T-helper 17 cell (primary cell): ENCODE results near the gene RASAL2. TPM values are rescaled to one million over a fixed set of nuclear protein-coding genes. Genes with fewer than 3 reads are reported as not detected.
"Not testable (repeated sequence)": the region's sequence is repeated elsewhere in the genome, so short reads cannot be mapped to it uniquely, and the experiment has no call there.

Experiments
- ATAC-seq: fragments of 150-1000 bp; cut with Tn5 transposase; 2 replicates; pipeline ENCODE4 v1.10.0; 2021; ENCODE audit warnings: mild to moderate bottlenecking, moderate library complexity
- DNase-seq, 3 donors: peaks; one replicate each; pipeline versions ENCODE4 v3.0.0 to v3.0.0-alpha.2; 2020 to 2021
- H3K9me3 ChIP-seq: one replicate; pipeline ENCODE4 v1.7.0; 2013; ENCODE audit warnings: low read length, mild to moderate bottlenecking; ENCODE audit not compliant: control insufficient read depth, poor library complexity, severe bottlenecking
- H3K27ac Mint-ChIP-seq: one replicate; pipeline ENCODE4 v1.8.0; 2022; ENCODE audit warnings: mild to moderate bottlenecking, moderate library complexity, mixed read lengths
- H3K27me3 Mint-ChIP-seq: one replicate; pipeline ENCODE4 v1.8.0; 2022; ENCODE audit warnings: mixed read lengths
- H3K36me3 Mint-ChIP-seq: one replicate; pipeline ENCODE4 v1.8.0; 2022; ENCODE audit warnings: low read depth, mixed read lengths
- H3K4me1 Mint-ChIP-seq: one replicate; pipeline ENCODE4 v1.8.0; 2022; ENCODE audit warnings: mild to moderate bottlenecking, mixed read lengths
- H3K4me3 Mint-ChIP-seq: one replicate; pipeline ENCODE4 v1.8.0; 2022; ENCODE audit warnings: mild to moderate bottlenecking, moderate library complexity, mixed read lengths
- total RNA-seq, 4 donors: library from RNA in 2 of 4; stranded (reverse) in 2 of 4; gene quantifications; one replicate each; pipeline ENCODE4 v1.2.3 and lab custom pipeline; 2022 to 2026

RASAL2 gene
- total RNA-seq, 2 donors from 2014 or later = 0.07 to 0.29 TPM

DNA sequence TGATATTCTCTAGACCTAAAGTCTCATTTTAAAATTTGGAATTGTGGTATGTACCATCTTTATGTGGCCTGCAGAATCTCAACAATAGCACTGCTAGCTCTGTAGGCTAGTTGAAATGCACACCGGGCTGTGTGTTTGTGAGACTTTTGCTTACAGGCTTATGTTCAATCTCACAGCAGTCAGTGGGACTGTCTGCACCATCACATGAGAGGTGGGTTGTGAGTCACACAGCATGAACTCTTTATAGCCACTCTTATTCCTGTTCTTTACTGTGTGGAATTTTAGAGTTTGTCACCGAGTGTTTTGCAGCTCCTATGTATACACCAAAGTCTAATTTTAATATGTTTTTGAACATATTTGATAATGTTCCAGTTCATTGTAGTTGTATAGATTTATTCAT, 74.6 kb downstream of the RASAL2 start:
- DNase-seq = no peak

DNA sequence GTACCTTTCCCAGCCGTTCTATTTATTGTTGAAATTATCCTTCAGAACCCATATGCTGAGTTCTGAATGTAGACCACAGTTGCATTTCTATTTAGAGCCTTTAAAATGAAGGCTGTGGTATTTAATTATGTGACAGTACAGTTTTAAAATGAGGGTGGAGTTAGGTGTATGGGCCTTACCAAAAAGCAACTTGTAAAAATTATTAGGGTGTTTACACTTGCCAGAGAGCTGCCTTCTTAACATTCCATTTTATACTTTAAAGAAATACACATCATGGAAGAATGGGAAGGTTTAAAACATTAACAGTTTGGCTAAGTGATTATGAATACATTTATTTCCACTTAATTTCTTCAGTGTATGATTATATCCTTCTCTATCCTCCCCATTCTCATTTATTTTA, 75.7 kb downstream of the RASAL2 start:
- H3K27me3 Mint-ChIP-seq = no peaks in the 10 kb centered on the region
- H3K27ac Mint-ChIP-seq = no peak overlapping the region
- DNase-seq (no peak), ATAC-seq (no peak)
- no peaks in the 10 kb centered on the region for H3K4me1 Mint-ChIP-seq
- H3K4me3 Mint-ChIP-seq = no peak overlapping the region
- no peaks in the 10 kb centered on the region for H3K9me3 ChIP-seq
- H3K36me3 Mint-ChIP-seq = no peaks in the 10 kb centered on the region

More for the DNA sequence above, 74.6 kb downstream of the RASAL2 start:
- no peaks in the 10 kb centered on the region for H3K9me3 ChIP-seq
- ATAC-seq = no peak
- no peaks in the 10 kb centered on the region for H3K36me3 Mint-ChIP-seq
- no peak overlapping the region for H3K27ac Mint-ChIP-seq
- no peak overlapping the region for H3K4me3 Mint-ChIP-seq
- no peaks in the 10 kb centered on the region for H3K4me1 Mint-ChIP-seq
- H3K27me3 Mint-ChIP-seq = no peaks in the 10 kb centered on the region

- no peak for DNase-seq
- H3K36me3 Mint-ChIP-seq = no peaks in the 10 kb centered on the region
- no peaks in the 10 kb centered on the region for H3K9me3 ChIP-seq
- H3K27me3 Mint-ChIP-seq = no peaks in the 10 kb centered on the region
- no peak overlapping the region for H3K27ac Mint-ChIP-seq
- no peaks in the 10 kb centered on the region for H3K4me1 Mint-ChIP-seq
- H3K4me3 Mint-ChIP-seq = no peak overlapping the region
- ATAC-seq = no peak
Measured at GRCh38 chr1:178172939-178173338, 79.0 kb downstream of the RASAL2 start.

GRCh38 chr1:178174539-178174938, 80.6 kb downstream of the RASAL2 start:
- no peaks in the 10 kb centered on the region for H3K9me3 ChIP-seq
- Mint-ChIP-seq H3K36me3 (no peaks in the 10 kb centered on the region), H3K27me3 (no peaks in the 10 kb centered on the region), H3K4me3 (no peak overlapping the region), H3K27ac (no peak overlapping the region), H3K4me1 (no peaks in the 10 kb centered on the region)
- ATAC-seq = no peak
- no peak for DNase-seq

GRCh38 chr1:178180405-178180804, 86.5 kb downstream of the RASAL2 start:
- Mint-ChIP-seq H3K4me3 (no peak overlapping the region), H3K4me1 (no peaks in the 10 kb centered on the region), H3K27me3 (no peaks in the 10 kb centered on the region), H3K27ac (no peak overlapping the region), H3K36me3 (no peaks in the 10 kb centered on the region)
- ATAC-seq (no peak), DNase-seq (no peak)
- H3K9me3 ChIP-seq = no peaks in the 10 kb centered on the region

- Mint-ChIP-seq H3K27ac (no peak overlapping the region), H3K27me3 (no peaks in the 10 kb centered on the region), H3K36me3 (no peaks in the 10 kb centered on the region), H3K4me3 (no peak overlapping the region), H3K4me1 (no peaks in the 10 kb centered on the region)
- no peaks in the 10 kb centered on the region for H3K9me3 ChIP-seq
- DNase-seq (no peak), ATAC-seq (no peak)
Measured at GRCh38 chr1:178183796-178184195, 89.9 kb downstream of the RASAL2 start.

GRCh38 chr1:178188306-178188705, 94.4 kb downstream of the RASAL2 start:
- no peaks in the 10 kb centered on the region for H3K4me1 Mint-ChIP-seq
- H3K4me3 Mint-ChIP-seq = no peak overlapping the region
- no peak overlapping the region for H3K27ac Mint-ChIP-seq
- no peaks in the 10 kb centered on the region for H3K27me3 Mint-ChIP-seq
- no peak for ATAC-seq
- no peaks in the 10 kb centered on the region for H3K36me3 Mint-ChIP-seq
- H3K9me3 ChIP-seq = no peaks in the 10 kb centered on the region
- no peak for DNase-seq

GRCh38 chr1:178189814-178190213, 95.9 kb downstream of the RASAL2 start:
- ATAC-seq = no peak
- H3K4me1 Mint-ChIP-seq = no peaks in the 10 kb centered on the region
- no peaks in the 10 kb centered on the region for H3K9me3 ChIP-seq
- no peak overlapping the region for H3K4me3 Mint-ChIP-seq
- no peaks in the 10 kb centered on the region for H3K36me3 Mint-ChIP-seq
- H3K27me3 Mint-ChIP-seq = no peaks in the 10 kb centered on the region
- DNase-seq = no peak
- no peak overlapping the region for H3K27ac Mint-ChIP-seq

DNA sequence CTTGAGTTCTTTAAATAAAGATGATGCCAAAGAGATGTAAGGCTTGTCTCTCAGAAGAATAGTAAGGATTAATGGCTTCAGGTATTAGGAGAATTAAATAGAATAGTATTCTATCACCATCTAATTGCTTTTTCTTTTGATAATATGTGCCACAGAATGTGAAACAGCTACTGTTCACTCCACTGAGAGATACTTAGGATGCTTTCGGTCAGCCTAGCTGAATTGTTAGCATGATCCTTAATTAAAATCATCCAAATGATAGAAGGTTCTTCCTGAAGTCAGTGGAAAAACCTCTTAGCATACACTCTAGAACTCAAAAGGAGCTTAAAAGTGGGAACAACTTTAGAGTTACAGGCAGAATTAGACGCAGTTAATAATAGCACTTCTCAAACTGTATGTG, 97.0 kb downstream of the RASAL2 start:
- ATAC-seq = no peak

GRCh38 chr1:178192686-178193085, 98.8 kb downstream of the RASAL2 start:
- no peak for ATAC-seq
- no peaks in the 10 kb centered on the region for H3K27me3 Mint-ChIP-seq
- no peaks in the 10 kb centered on the region for H3K9me3 ChIP-seq
- no peaks in the 10 kb centered on the region for H3K36me3 Mint-ChIP-seq
- DNase-seq = no peak
- no peak overlapping the region for H3K27ac Mint-ChIP-seq
- H3K4me3 Mint-ChIP-seq = no peak overlapping the region
- H3K4me1 Mint-ChIP-seq = no peaks in the 10 kb centered on the region

More for the DNA sequence above, 97.0 kb downstream of the RASAL2 start:
- no peaks in the 10 kb centered on the region for H3K36me3 Mint-ChIP-seq
- no peak overlapping the region for H3K4me3 Mint-ChIP-seq
- DNase-seq = no peak
- no peaks in the 10 kb centered on the region for H3K4me1 Mint-ChIP-seq
- H3K27ac Mint-ChIP-seq = no peak overlapping the region
- no peaks in the 10 kb centered on the region for H3K27me3 Mint-ChIP-seq
- no peaks in the 10 kb centered on the region for H3K9me3 ChIP-seq

DNA sequence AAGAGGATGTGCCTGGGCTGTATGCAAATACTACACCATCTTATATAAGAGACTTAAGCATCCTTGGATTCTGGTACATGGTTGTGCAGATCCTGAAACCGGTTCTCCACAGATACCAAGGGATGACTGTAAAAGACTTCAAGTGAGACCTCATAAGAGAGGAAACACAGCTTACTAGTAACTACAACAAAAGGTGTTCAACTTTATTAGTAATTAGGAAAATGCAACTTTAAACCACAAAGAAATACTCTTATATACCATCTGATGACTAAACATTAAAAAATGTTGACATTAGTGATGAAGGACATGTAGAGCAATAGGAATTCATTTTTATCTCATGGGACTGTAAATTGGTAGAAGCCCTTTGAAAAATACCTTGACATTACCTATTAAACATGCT, 102.7 kb downstream of the RASAL2 start:
- H3K36me3 Mint-ChIP-seq = no peaks in the 10 kb centered on the region
- ATAC-seq (no peak), DNase-seq (no peak)
- no peaks in the 10 kb centered on the region for H3K4me1 Mint-ChIP-seq
- H3K27me3 Mint-ChIP-seq = no peaks in the 10 kb centered on the region
- H3K4me3 Mint-ChIP-seq = no peak overlapping the region
- no peaks in the 10 kb centered on the region for H3K9me3 ChIP-seq
- no peak overlapping the region for H3K27ac Mint-ChIP-seq

DNA sequence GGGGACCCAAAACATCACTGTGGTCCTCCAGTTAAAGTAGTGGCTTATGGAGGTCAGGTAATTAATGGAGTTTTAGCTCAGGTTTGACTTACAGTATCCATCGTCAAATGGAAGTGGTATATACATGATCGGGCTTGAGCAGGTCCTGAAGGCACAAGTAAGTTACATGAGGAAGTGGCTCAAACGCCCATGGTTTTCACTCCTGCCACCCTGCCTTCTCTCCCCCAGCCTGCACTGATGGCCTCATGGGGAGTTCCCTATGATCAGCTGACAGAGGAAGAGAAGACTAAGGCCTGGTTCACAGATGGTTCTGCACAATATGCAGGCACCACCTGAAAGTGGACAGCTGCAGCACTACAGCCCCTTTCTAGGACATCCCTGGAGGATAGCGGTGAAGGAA, 108.2 kb downstream of the RASAL2 start:
- not testable (repeated sequence) for H3K36me3 Mint-ChIP-seq, H3K9me3 ChIP-seq, H3K4me3 Mint-ChIP-seq, DNase-seq, H3K27ac Mint-ChIP-seq, H3K27me3 Mint-ChIP-seq, ATAC-seq, H3K4me1 Mint-ChIP-seq

DNA sequence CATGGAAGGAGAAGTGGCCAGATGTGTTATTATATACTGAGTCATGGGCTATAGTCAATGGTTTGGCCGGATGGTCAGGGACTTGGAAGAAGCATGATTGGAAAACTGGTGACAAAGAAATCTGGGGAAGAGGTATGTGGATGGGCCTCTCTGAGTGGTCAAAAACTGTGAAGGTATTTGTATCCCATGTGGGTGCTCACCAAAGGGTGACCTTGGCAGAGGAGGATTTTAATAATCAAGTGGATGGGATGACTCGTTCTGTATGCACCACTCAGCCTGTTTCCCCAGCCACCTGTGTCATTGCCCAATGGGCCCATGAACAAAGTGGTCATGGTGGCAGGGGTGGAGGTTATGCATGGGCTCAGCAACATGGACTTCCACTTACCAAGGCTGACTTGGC, 108.6 kb downstream of the RASAL2 start:
- ATAC-seq, H3K27me3 Mint-ChIP-seq, H3K27ac Mint-ChIP-seq, H3K36me3 Mint-ChIP-seq, H3K4me1 Mint-ChIP-seq, DNase-seq, H3K9me3 ChIP-seq, H3K4me3 Mint-ChIP-seq: not testable (repeated sequence)

DNA sequence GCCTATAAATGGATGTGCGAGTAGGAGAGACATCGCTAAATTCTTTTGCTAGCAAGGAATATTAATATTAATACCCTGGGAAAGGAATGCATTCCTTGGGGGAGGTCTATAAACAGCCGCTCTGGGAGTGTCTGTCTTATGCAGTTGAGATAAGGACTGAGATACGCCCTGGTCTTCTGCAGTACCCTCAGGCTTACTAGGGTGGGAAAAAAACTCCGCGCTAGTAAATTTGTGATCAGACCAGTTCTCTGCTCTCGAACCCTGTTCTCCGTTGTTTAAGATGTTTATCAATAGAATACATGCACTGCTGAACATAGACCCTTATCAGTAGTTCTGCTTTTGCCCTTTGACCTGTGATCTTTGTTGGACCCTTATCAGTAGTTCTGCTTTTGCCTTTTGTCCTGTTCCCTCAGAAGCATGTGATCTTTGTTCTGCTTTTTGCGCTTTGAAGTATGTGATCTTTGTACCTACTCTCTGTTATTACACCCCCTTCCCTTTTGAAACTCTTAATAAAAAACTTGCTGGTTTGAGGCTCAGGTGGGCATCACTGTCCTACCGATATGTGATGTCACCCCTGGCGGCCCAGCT, 114.5 kb downstream of the RASAL2 start:
- not testable (repeated sequence) for H3K36me3 Mint-ChIP-seq, H3K27ac Mint-ChIP-seq, DNase-seq, H3K9me3 ChIP-seq, H3K4me1 Mint-ChIP-seq, H3K4me3 Mint-ChIP-seq, H3K27me3 Mint-ChIP-seq, ATAC-seq
